CD4-positive, alpha-beta T cell treated with Interleukin-4 for 4 hours (primary cell): ENCODE data around the gene GPR65.

Source experiments
- DNase-seq: peaks from one replicate; pipeline ENCODE4 v3.0.0-alpha.2; 2020

The GPR65 gene

DNA sequence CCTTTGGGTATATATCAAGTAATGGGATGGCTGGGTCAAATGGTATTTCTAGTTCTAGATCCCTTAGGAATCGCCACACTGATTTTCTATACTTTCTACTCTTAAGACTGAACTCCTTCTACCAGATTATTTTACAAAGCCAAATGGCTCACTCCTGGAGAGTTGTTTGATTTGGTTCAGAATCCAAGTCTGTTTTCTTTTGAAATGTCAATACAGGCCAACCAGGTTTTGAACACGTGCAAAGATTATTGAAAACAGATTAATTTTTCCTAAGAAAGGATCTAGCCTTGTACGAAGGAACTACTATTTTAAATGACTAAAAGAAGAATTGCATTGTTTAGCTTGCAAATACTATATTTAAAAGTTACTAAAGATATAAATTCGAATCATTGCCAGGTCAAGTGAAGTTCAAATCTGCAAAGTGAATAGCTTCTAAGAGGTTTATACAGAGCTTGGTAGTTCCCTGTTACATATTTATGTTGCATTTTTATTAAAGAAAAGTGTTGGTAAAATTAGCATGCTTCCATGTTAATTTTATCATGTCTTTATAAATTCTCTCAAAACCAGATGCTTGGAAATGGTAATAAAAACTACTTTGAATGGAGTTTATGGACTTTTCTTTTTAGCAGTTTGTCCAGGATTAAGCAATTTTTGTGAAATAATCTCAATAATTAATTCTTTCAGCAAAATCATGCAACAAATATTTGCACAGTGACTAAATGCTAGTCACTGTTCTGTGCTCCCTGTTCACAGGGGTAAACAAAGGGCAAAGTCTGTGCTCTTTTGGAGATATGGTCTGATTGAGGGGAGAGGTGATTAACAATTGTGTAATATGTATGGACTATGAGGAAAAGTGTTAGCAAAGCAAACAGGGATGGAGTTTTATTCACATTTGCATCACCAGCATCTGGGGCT is 38.9 kb downstream of the GPR65 start:
- no peak for DNase-seq

DNA sequence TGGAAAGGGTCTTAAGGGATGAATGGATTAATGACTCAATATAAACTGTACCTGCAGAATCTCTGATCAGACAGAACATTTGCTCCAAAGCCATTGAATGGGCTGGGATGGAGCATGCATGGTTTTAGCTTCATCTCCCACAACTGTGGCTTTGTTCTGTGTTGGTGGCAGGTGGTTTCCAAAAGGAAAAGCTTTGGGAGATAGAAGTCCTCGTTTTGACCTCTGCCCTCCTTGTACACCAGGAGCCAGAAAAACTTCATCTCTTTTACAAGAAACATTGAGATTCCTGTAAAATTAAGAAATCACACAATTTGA is 39.5 kb downstream of the GPR65 start:
- DNase-seq = no peak

DNA sequence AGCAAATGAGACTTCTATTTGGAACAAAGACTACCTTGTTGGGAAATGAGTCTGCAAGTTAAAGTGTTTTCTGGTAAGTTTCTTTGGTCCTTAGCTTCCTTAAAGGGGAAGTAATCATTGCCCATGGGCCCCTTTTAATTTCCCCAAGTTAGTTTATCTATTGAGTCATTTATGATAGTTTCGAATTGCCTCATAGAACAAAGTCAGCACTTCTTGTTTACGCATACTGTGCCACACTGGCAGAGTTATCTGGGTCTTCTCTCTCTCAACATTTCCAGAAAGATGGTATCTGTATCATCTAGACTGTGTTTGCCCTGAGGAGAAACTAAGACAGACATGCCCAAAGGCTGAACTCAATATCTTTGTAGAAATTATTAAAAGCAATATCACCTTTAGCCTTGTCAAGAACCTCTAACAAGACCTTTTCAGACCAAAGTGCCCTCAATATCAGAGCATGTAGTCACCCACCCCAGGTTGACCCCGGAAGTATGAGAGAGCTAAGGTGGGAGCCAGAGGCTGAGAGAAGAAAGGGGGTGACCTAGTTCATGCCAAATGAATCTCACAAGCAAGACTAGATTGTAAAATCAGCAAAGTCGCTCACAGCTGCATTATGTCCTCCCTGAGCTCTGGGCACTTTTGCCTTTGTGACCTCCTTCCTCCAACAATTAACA is 40.0 kb downstream of the GPR65 start:
- DNase-seq = peak; percentile 12

DNA sequence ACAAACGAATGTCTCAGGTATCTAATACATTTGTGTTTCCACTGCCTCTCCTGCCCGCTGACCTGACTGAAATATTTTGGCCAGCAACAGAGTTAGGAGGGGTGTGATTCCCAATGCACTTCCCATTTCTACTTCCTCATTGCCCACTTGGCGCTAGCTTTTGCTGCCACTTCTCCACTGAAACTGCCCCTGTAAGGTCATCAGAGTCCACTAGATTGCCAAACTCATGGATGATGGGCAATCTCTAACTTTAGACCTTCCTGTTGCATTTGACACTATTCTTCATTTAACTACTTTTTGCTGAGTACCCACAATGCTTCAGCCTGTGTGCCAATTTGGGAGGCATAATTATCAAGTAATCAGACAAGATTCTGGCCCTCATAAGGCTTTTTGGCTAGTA is 40.8 kb downstream of the GPR65 start:
- peak; percentile 15 for DNase-seq

DNA sequence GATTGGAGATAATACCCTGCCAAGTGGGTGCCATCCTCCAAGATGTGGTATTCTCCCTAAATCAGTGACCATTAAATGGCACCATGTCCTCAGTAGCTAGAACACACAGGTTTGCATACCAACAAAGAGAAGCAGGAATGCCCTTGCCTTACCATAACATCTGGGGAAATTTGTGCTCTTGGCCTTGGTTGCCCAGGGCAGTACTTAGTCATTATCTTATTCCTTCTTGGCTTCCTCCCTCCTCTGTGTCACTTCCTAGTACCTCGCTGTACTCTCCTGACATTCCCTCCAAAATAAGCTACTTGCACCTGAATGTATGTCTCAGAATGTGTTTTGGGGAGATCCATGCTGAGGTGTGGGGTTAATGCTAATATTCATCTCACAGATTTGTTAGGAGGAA is 43.4 kb downstream of the GPR65 start:
- no peak for DNase-seq

DNA sequence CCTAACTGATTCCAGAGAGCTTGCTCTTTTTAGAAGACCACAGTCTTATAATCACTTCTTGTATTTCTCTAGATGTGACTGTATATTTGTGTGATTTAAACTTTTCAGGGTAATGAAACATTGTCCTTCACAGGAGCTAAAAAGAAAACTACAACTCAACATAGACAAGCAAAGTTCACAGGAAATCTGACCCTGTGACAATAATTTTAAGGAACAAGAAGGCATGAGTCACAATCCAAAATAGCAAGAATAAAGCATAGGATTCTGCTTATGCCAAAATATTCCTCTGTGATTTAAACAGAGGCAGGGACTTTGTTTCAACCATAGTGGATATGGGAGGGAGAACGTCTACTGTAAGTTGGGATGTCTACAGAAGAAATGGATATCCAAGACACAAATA is 44.3 kb downstream of the GPR65 start:
- no peak for DNase-seq

DNA sequence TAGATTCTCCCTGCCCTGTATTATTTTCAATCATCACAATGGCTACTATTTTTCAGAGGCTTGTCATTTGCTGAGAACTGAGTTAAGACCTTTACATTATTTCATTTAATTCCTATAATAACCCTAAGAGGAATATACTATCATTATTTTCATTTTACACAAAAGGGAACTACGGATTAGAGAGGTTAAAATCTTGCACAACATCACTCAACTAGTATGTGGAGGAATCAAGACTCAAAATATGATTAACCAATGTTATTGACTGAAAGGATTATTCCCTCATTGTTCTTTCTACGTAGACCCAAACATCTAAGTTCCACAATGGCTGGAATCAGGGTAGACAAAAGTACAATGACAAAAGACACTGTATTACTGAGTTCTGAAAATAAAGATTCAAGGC is 45.0 kb downstream of the GPR65 start:
- DNase-seq = no peak

DNA sequence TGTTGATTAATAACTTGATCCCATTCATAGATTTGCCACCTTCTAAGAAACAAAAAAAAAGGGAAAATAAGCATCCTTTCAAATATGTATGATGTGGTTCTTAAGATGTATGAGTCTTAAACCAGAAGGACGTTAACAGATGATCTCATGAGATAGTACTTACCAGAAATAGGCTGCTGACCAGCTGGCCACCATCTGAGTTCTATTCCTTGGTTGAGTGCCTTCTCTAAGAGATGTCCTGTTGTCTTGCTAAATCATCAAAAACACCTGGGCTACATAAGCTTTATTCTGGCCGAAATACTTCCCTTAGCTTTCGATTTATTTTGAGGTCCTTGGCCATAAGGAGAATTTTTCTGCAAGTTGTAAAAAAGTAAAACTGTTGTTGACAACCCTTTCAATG is 55.6 kb downstream of the GPR65 start:
- no peak for DNase-seq

DNA sequence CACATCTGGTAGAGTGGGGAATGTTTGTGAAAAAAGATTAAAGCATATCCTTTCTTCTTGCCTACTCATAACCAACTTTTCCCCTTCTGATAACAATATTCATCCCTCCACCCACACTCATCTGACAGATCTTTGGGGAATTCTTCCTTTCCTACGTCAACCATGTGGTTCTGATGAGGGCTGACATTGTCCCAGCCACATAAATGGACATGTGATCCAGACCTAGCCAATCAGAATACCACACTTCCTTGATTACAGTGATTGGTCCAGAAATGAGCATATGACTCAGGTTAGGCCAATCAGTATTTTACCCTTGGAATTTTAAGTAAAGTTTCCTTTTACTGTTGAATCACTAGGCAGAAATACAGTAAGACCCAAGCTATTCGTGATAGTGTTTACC is 58.9 kb downstream of the GPR65 start:
- no peak for DNase-seq
